HG02623 (cell line): ENCODE data around the gene PIN1.
A peak's percentile ranks its signal among the peaks of the same experiment; 100 is the strongest.
"Not testable (repeated sequence)": the region's sequence is repeated elsewhere in the genome, so short reads cannot be mapped to it uniquely, and the experiment has no call there.

Source experiments
- ATAC-seq: cut with Tn5 transposase; IDR thresholded peaks from one replicate; pipeline ENCODE4 v1.9.1; 2021; ENCODE audit warnings: moderate library complexity; ENCODE audit not compliant: unreplicated experiment

Gene PIN1

DNA sequence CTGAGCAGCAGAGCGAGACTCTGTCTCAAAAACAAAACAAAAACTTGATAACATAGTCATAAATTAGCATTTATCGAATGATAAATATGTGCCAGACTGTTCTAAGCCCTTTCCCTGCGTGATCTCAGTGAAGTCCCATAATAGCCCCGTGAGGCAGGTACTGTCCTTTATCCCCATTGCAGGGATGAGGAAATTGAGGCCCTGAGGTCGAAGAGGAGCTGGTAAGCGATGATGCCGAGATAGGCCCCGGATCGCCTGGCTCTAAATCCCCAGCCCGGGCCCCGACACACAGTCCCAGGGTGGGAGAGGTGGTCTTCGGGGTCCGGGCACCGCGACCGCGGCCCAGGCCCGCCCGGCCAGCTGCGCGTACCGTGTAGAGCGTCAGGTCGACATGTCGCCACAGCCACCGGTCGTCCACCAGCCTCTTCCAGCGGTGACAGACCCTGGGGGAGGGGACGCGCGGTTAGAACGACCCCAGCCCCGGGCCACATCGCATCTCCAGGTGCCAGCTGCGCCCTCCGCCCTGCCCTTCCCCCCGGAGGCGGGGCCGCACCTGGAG, 16.9 kb upstream of the PIN1 start:
- no peak for ATAC-seq

DNA sequence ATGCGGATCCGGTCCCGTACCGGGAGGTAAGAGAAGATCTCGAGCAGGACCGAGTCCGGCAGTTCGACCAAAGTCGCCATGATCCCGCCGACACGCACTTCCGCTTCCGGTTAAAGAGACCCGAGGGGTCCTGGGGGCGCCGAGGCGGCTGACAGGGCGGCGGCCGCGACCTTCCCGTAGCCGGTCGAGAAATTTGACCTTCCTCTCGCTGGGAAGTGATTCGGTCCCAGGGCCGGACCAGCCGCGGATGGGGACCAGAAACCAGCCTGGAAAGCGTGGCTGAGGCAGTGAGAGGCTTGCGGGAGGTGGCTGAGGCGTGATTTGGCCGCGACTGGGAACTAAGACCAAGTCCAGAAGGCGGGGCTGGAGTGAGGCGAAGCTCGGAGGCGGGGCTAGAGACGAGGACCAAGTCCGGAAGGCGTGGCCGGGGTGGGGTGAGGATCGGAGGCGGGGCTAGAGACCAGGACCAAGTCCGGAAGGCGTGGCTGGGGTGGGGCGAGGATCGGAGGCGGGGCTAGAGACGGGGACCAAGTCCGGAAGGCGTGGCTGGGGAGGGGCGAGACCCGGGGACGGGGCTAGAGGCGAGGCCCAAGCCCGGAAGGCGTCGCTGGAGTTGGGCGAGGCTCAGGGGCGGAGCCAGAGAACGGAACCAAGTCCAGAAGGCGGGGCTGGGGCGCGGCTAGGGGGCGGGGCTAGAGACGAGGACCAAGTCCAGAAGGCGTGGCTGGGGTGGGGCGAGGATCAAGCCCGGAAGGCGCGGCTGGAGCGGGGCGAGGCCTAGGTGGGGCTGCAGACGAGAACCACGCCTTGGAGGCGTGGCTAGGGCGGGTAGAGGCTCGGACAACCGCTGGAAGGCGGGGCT, 16.2 kb upstream of the PIN1 start, which contains the start of gene FBXL12:
TSS of gene FBXL12 (minus strand) at position 346 of the 862 bp plus-strand sequence. CDS start at position 80, 266 bp downstream.
- peak; percentile 84 for ATAC-seq

DNA sequence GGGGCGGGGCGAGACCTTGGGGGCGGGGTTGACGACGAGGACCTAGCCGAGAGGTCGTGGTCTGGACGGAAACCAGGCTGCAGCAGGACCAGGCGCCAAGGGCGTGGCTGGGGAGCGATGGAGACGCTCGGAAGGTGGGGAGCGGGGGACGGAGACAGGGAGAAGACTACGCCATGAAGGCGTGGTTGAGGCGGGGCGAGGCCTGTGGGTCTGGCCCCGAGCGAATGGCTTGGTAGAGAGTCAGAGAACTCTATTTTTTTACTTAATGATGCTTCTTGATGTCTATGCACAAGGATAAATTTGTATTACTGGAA, 15.6 kb upstream of the PIN1 start:
- no peak for ATAC-seq

DNA sequence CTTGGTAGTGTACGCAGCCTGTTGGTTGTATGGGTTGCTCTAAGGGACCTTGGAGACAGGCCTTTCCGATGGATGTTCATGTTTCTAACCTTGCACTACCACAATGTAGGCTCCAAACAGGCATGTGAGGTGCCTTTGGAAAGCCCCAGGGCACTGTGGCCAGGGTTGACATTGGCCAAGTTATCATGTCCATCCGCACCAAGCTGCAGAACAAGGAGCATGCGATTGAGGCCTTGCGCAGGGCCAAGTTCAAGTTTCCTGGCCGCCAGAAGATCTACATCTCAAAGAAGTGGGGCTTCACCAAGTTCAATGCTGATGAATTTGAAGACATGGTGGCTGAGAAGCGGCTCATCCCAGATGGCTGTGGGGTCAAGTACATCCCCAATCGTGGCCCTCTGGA, 15.1 kb upstream of the PIN1 start:
- ATAC-seq = not testable (repeated sequence)

DNA sequence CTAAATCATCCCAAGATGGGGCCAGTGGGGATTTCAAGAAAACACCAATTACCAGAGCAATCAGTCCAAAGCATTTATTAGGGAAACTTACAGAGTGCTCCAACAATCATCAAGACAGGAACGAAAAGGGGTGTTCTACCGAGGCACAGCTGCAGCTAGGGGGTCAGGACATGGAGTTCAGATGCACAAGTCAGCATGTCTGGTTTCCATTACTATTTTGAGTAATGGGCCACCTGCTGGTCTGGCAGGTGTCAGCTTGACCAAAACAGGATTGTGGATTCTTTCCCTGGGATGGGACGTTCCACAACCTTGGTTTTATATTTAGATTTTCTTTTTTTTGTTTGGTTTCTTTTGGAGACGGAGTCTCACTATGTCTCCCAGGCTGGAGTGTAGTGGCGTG, 11.3 kb upstream of the PIN1 start:
- no peak for ATAC-seq

DNA sequence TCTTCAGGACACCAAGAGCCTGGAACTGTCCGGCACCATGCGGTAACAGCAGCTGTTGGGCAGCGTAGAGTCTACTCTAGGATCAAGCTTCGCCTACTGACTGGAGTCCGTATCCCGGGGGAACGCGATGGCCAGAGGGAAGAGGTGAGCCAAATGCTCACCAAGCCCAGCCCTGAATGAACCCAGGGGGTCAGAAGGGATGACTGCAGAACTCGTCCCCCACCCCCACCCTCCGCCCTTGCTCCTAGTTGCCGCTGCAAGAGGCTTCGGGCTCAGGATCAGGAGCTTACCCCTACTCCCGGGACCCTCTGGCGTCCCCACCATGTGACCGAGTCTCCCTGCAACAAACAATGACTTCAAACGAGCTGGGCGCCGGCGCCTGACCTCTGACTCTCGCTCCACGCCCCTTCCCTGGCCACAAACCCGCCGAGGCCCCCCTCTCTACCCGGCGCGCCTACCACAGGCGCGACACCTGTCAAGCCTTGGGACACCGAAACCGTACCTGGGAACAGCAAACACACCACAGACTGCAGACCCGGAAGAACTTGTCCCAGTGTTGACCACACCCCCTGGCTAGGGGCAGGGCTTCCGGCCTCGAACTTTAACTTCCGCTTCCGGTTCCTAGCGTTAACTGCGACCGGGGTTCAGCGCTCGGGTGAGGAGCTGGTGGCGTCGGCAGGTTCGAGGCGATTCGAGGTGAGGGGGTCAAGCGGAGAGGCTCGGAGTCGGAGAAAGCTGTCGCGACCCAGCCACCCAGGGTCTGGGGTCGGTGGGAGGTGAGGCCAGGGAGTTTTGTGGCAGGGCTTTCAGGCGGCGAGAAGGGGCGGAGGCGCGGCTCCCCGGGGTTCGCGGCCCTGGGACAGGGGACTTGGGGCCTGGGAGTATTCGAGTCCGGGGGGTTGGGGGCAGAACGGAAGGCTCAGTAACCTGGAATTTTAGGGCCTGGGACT, 7.6 kb upstream of the PIN1 start, which contains the start of gene UBL5:
TSS of gene UBL5 (plus strand) at position 630 of the 950 bp plus-strand sequence. CDS start 420 bp downstream, outside the sequence.
- ATAC-seq = peak; percentile 90

DNA sequence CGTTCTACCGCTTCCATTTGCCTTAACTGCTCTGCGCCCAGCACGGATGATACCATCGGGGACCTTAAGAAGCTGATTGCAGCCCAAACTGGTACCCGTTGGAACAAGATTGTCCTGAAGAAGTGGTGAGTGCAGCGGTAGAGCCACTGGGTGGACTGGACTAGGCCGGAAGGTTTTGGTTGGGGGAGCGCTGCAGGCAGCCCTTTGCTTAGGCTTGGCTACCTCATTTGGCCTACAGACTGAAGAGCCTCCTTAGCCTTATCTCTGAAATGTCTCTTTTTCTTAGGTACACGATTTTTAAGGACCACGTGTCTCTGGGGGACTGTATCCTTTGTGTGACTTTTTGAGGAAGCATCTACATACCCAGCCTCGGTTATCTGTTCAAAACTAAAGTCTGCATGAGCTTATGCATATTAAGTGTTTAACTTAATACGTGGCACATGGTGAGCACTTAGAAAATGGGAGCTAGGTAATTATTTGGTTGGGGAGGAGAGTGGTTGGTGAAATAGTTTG, 6.5 kb upstream of the PIN1 start:
- ATAC-seq = no peak

DNA sequence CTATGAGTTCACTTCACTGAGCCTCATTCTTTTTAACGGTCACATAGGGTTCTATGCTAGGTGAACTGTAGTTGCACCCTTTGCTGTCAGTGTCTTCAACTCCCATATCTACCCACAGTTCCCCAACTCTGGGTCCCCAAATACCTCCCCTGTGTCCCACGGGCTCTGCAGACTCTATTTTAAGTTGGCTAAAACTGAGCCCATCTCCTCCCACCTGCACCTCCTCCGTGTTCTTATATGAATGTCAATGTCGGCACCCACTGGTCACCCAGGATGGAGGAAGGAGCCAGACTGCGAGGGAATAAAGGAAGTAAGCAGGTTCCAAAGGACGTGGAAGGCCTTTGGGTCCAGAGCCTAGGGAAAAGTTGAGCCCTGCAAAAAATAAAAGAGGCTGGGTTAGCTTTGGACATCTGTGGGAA, 802 bp upstream of the PIN1 start:
- no peak for ATAC-seq

DNA sequence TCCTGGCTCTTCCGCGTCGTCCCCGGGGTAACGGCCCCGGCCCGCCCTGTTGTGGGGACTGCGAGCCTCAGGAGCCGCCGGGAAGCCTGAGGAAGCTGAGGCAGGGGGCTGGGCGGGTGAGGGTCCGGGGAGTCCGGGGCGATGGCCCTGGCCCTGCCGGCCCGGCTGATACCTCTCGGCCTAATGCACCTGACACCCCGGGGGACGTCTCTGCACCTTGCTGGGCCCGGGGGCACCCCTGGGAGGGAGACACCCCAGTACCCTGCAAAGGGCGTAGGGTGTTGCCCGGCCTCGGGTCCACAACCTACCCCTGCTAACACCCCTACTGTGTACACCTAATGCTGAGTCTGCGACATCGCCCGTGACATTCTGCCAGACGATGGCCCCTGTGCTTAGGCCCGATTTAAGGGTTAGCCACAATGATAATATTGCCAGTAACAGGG, 410 bp downstream of the PIN1 start:
- no peak for ATAC-seq

DNA sequence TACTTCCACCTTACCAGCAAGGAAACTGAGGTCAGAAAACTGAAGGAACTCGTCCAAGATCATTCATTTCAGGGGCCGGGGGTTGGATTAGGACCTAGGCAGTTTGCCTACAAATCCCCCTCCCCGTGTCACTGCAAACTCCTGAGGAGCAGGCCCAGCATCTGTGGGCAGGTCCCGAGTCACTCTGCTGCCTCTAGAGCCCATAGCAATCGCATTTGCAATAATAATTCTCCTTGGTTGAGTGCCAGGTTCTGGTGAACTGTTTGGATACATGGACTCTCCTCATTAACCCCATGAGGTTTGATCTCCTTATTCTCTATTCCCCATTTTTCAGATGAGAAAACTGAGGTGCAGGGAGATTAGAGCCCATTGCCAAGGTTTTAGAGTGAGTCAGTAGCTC, 903 bp downstream of the PIN1 start:
- no peak for ATAC-seq

DNA sequence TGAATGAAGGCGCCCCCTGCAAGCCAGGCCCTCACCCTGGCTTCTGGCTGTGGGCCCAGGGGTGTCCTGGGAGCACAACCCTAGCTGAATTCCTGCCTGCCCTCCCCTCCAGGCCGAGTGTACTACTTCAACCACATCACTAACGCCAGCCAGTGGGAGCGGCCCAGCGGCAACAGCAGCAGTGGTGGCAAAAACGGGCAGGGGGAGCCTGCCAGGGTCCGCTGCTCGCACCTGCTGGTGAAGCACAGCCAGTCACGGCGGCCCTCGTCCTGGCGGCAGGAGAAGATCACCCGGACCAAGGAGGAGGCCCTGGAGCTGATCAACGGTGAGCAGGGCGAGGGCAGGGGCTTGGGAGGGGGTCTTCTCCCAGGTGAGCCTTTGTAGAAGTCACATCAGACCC, 3.2 kb downstream of the PIN1 start:
- ATAC-seq = no peak

DNA sequence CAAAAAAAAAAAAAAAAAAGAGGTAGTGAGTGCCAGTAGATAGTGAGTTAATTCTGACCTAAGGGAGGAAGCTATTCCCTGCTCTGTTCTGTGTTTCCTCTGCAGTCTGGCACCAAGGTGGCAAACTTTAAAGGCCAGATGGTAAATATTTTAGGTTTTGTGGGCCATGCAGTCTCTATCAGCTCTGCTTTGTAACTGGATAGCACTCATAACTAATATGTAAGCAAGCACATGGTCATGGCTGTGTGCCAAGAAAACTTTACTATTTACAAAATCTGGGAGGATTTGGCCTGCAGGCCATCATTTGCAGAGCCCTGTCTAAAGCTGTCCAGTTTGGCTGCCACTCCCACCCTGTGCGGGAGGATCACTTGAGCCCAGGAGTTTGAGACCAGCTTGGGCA, 4.3 kb downstream of the PIN1 start:
- ATAC-seq = no peak

DNA sequence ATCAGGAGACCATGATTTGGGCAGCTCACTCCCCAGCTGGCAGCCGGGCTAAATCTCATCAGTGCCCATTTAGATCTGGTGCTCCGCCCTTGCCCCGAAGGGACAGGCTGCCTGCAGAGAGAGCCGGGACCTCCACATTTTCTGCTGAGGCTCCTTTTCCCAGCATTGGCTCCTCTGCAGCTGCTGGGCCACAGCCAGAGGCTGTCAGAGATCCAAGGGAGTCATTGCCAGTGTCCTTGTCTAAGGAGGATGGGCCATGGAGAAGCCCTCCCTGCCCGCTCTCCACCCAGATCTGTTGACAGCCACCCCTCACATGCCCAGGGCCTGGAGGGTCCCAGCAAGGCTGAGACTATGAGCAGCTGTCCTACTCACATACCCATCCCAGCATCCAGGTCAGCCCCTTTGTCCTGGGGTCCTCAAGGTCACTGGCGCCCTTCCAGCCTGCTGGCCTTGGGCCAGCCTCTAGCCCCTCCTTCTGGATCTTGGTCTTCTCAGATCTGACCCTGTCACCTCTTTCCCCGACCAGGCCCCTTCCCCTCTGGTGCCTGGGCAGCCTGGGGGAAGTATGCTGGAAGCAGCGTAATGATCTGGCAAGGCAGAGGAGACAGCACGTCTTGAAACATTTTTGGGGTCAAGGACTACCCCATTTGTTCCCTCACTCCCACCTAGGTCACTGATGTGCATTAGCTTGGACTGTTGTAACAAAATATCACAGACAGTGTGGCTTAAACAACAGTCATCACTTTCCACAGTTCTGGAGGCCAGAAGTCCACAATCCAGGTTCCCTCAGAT, 7.9 kb downstream of the PIN1 start:
- ATAC-seq = no peak

DNA sequence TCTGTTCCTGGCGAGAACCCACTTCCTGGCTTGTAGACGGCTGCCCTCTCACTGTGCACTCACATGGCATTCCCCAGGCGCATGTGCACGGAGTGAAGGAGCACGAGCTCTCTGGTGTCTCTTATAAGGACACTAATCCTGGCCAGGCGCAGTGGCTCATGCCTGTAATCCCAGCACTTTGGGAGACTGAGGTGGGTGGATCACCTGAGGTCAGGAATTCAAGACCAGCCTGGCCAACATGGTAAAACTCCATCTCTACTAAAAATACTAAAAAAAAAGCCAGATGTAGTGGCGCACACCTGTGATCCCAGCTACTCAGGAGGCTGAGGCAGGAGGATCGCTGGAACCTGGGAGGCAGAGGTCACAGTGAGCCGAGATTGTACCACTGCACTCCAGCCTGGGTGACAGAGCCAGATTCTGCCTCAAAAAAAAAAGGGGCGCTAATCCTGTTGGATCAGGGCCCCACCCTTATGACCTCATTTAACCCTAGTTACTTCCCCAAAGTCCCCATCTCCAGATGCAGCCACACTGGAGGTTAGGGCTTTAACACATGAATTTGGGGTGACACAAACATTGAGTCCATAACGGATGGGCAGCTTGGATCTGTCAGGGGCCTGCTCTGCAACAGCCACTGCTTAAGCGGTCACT, 8.6 kb downstream of the PIN1 start:
- ATAC-seq = not testable (repeated sequence)

DNA sequence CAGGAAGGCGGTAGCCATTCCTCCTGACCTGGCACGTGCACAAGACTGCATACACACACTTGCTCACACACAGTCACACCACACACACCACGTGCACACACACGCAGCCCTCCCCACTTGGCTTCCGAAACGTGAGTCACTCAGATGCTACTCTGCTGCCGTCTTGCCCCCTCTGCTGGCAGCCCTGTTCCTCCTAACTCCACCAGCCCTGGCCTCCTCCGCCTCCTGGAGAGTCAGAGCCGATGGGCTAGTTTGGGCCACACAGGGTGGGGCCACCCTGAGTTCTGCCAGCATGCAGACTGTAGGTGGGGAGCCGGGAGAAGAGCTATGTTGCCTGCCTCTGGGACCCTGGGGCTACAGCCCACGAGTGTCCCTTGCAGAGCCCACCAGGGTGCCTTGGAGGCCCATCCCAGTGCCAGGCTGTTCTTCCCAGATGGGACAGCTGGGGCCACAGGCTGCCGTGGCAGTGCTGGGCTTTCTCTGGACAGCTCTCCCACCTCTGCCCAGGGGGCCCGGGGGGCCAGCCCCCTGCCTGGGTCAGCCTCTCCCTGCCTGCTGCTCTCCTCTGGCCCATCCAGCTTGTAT, 12.1 kb downstream of the PIN1 start:
- no peak for ATAC-seq

DNA sequence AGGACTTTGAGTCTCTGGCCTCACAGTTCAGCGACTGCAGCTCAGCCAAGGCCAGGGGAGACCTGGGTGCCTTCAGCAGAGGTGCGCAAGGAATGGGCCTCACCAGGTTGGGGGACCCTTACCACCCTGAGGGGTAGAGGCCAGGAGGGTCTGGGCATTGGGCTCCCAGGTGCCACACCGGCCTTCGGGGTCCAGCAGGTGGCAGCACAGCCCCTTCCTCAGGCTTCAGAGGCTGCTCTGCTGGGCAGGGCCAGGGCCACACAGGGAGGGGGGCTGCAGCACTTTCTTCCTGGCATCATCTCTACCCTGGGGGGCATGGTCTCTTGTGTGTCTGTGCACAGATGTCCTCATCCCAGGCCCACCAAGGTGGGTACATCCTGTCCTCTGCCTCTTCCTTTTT, 12.9 kb downstream of the PIN1 start:
- no peak for ATAC-seq

DNA sequence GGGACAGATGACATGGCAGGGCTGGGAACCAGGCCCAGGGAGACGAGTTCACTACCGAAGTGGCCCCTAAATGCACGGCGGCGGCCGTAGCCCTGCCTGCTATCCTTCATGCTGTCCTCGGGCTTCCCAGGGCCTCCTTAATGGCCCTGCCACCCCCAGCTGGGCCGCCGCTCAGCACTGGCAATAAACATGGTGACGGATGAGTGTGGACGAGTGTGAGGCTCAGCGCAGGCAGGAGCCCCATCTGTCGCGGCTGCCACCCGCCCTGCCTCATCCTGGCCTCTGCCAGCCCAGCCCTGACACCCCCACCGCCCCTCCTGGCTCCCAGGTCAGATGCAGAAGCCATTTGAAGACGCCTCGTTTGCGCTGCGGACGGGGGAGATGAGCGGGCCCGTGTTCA, 13.6 kb downstream of the PIN1 start:
- no peak for ATAC-seq

DNA sequence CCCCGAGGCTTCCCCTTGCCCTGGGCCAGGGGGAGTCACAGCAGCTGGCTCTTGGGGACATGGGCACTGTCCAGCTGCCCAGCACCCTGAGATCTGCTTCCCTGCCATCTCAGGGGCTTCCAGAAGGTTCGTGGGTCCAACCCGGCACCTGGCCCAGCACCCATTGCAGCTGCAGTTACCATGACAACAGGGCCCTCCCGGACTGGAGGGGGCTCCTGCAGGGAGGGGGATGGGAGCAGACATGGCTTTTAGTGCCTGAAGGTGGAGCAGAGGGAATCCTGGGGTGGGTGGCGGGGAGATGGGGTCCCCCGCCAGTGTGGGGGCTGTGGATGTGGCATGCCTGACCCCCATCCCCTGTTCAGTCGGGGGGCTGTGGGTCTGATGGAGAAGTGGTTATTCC, 14.7 kb downstream of the PIN1 start:
- no peak for ATAC-seq

DNA sequence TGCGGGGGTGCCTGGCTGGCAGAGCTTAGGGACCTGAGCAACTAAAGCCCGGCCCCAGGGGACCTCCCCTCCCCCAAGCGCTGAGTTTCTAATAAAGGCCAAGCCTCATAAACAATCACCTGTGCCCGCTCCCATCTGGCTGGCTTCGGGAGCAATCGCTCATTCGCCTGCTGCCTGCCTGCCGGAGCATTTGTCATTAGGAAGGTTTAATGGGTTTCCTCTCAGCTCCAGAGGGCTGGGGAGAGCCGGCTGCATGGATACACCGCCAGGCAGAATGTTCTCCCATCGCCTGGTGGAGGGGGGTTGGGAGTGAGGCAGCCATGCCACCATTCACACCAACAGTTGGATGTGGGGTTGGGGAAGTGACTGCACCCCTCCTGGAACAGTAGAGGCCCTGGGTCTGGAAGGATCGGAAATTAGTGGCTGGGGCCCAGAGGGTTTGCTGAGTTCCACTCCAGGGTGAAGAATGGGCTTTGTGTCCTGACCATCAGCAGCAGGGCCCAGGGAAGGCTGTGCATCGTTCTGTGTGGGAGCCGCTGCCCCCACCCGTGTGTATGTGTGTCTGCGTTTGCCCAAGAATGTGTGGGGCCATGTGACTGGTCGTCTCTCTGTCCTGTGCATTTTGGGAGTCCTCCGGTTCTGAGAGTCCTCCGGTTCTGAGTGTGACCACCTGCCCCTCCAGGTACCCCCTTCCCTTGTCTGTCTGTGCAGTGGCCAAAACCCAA, 15.3 kb downstream of the PIN1 start:
- ATAC-seq = no peak
